HG03045 (cell line): ENCODE measurements around the gene PTPRT.

Source experiments
- ATAC-seq: cut with Tn5 transposase; IDR thresholded peaks from one replicate; pipeline ENCODE4 v1.9.1; 2021; ENCODE audit warnings: mild to moderate bottlenecking, moderate library complexity; ENCODE audit not compliant: unreplicated experiment

The PTPRT gene

GRCh38 chr20:42341654-42342053 is 848.1 kb downstream of the PTPRT start:
- no peak for ATAC-seq

- no peak for ATAC-seq
Measured at GRCh38 chr20:42340368-42340767, 849.3 kb downstream of the PTPRT start.

- ATAC-seq = no peak
Measured at GRCh38 chr20:42338294-42339201, 851.2 kb downstream of the PTPRT start.

GRCh38 chr20:42336576-42336975 is 853.1 kb downstream of the PTPRT start:
- ATAC-seq = no peak

- ATAC-seq = no peak
Measured at GRCh38 chr20:42319252-42320013, 870.3 kb downstream of the PTPRT start.

- no peak for ATAC-seq
Measured at GRCh38 chr20:42313704-42314103, 876.0 kb downstream of the PTPRT start.

GRCh38 chr20:42309050-42309449 is 880.7 kb downstream of the PTPRT start:
- no peak for ATAC-seq

GRCh38 chr20:42308171-42308570 is 881.5 kb downstream of the PTPRT start:
- no peak for ATAC-seq

- no peak for ATAC-seq
Measured at GRCh38 chr20:42295592-42295991, 894.1 kb downstream of the PTPRT start.

GRCh38 chr20:42294976-42295375 is 894.7 kb downstream of the PTPRT start:
- no peak for ATAC-seq

- ATAC-seq = no peak
Measured at GRCh38 chr20:42281801-42282200, 907.9 kb downstream of the PTPRT start.

GRCh38 chr20:42276718-42277602 is 912.7 kb downstream of the PTPRT start:
- ATAC-seq = no peak

GRCh38 chr20:42274986-42275385 is 914.7 kb downstream of the PTPRT start:
- ATAC-seq = no peak

GRCh38 chr20:42272516-42272915 is 917.2 kb downstream of the PTPRT start:
- ATAC-seq = no peak

GRCh38 chr20:42270539-42270938 is 919.2 kb downstream of the PTPRT start:
- no peak for ATAC-seq

- no peak for ATAC-seq
Measured at GRCh38 chr20:42267793-42268384, 921.8 kb downstream of the PTPRT start.

- ATAC-seq = no peak
Measured at GRCh38 chr20:42261766-42262270, 927.9 kb downstream of the PTPRT start.

- ATAC-seq = no peak
Measured at GRCh38 chr20:42260184-42260583, 929.5 kb downstream of the PTPRT start.

- no peak for ATAC-seq
Measured at GRCh38 chr20:42259389-42259788, 930.3 kb downstream of the PTPRT start.

- ATAC-seq = no peak
Measured at GRCh38 chr20:42258564-42259302, 931.0 kb downstream of the PTPRT start.
